ENCODE results near the gene GFM1.

The GFM1 gene

GRCh38 chr3:158737976-158738615 lies 93.8 kb downstream of the GFM1 start:
- H3K27ac ChIP-seq (replicated peaks), result no peak overlapping the region
- no peaks in the 10 kb centered on the region for H3K27me3 ChIP-seq (ENCODE audit: insufficient read depth, poor library complexity, severe bottlenecking)
- TF ChIP-seq SPI1 (IDR thresholded peaks at IDR 0.05; ENCODE audit: borderline replicate concordance, low read depth) (no peak), GABPA (IDR thresholded peaks at IDR 0.05; ENCODE audit: low read depth) (no peak), CTCF (IDR thresholded peaks at IDR 0.05; ENCODE audit: insufficient read depth, low read length) (no peak), REST (IDR thresholded peaks at IDR 0.05; ENCODE audit: insufficient replicate concordance, low read depth) (no peak), POLR2AphosphoS5 (IDR thresholded peaks at IDR 0.05; ENCODE audit: low read depth) (no peak)
- H3K4me3 ChIP-seq (replicated peaks; ENCODE audit: insufficient read depth, low read length), result no peak overlapping the region
- DNase-seq (ENCODE audit: low read depth in 1 of 2, low spot score in 1 of 2), result no peak

GRCh38 chr3:158738653-158739052 lies 94.3 kb downstream of the GFM1 start:
- H3K27ac ChIP-seq (replicated peaks), result no peak overlapping the region
- no peaks in the 10 kb centered on the region for H3K27me3 ChIP-seq (ENCODE audit: insufficient read depth, poor library complexity, severe bottlenecking)
- no peak overlapping the region for H3K4me3 ChIP-seq (replicated peaks; ENCODE audit: insufficient read depth, low read length)
- no peak for DNase-seq (ENCODE audit: low read depth in 1 of 2, low spot score in 1 of 2)
- TF ChIP-seq GABPA (IDR thresholded peaks at IDR 0.05; ENCODE audit: low read depth), result no peak
- TF ChIP-seq REST (IDR thresholded peaks at IDR 0.05; ENCODE audit: insufficient replicate concordance, low read depth), result no peak
- TF ChIP-seq CTCF (IDR thresholded peaks at IDR 0.05; ENCODE audit: insufficient read depth, low read length), result no peak

- no peak for DNase-seq (ENCODE audit: low read depth in 1 of 2, low spot score in 1 of 2)
- TF ChIP-seq POLR2AphosphoS5 (IDR thresholded peaks at IDR 0.05; ENCODE audit: low read depth) (no peak), SPI1 (IDR thresholded peaks at IDR 0.05; ENCODE audit: borderline replicate concordance, low read depth) (peak; percentile 56; the same call in 1 of the 2 replicates)
Measured at GRCh38 chr3:158739078-158739477, 94.8 kb downstream of the GFM1 start.

GRCh38 chr3:158739661-158740060 lies 95.3 kb downstream of the GFM1 start:
- TF ChIP-seq GABPA (IDR thresholded peaks at IDR 0.05; ENCODE audit: low read depth) (no peak), POLR2AphosphoS5 (IDR thresholded peaks at IDR 0.05; ENCODE audit: low read depth) (no peak), REST (IDR thresholded peaks at IDR 0.05; ENCODE audit: insufficient replicate concordance, low read depth) (no peak), CTCF (IDR thresholded peaks at IDR 0.05; ENCODE audit: insufficient read depth, low read length) (no peak), SPI1 (IDR thresholded peaks at IDR 0.05; ENCODE audit: borderline replicate concordance, low read depth) (no peak)
- Histone ChIP-seq H3K27me3 (ENCODE audit: insufficient read depth, poor library complexity, severe bottlenecking) (no peaks in the 10 kb centered on the region), H3K27ac (replicated peaks) (no peak overlapping the region), H3K4me3 (replicated peaks; ENCODE audit: insufficient read depth, low read length) (no peak overlapping the region)
- DNase-seq (ENCODE audit: low read depth in 1 of 2, low spot score in 1 of 2), result no peak

More at GRCh38 chr3:158739078-158739477, 94.8 kb downstream of the GFM1 start:
- Histone ChIP-seq H3K27me3 (ENCODE audit: insufficient read depth, poor library complexity, severe bottlenecking) (no peaks in the 10 kb centered on the region), H3K27ac (replicated peaks) (no peak overlapping the region), H3K4me3 (replicated peaks; ENCODE audit: insufficient read depth, low read length) (no peak overlapping the region)

Measured in HL-60 (cell line).